ENCODE data around the gene EIF4A2.

Gene EIF4A2

DNA sequence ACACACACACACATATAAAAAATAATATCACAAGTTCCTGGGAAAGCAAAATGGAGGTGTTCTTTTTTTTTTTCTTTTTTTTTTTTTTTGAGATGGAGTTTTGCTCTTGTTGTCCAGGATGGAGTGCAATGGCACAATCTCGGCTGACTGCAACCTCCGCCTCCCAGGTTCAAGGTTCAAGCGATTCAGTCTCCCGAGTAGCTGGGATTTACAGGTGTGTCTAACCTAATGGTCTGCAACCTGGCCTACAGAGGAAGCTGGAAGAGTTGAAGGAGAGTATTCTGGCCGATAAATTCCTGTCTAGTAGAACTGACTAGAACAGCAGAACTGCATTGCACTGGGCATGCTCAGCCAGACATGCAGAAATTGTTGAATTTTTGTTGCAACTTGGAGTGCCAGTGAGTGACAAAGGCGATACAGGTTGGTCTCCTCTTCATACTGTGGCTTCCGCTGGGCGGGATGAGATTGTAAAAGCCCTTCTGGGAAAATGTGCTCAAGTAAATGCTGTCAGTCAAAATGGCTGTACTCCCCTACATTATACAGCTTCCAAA lies 22.4 kb upstream of the EIF4A2 start:
- no peak for DNase-seq (ENCODE audit: low read depth)
- no peak for TF ChIP-seq CTCF (IDR thresholded peaks at IDR 0.05; ENCODE audit: insufficient read depth, low read depth, low read length, missing control alignments)
- no peak overlapping the region for H3K4me3 ChIP-seq (ENCODE audit: low read length)

DNA sequence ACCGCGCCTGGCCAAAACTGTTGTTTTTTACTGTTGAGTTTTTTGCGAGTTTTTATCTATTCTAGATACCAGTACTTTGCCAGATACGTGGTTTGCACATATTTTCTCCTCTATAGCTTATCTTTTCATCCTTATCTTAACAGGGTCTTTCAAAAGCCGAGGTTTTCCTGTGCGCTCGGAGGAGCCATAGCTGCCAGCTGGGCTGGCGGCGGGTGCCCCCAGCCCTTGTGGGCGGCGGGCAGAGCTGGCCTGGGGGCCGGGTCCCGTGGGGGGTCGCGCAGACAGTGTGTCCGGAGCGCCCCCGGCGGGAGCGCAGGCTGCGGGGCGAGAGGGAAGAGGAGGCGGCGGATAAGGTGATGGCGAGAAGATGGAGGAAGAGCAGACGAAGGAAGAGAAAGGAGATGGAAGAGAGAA lies 11.1 kb upstream of the EIF4A2 start:
- DNase-seq (ENCODE audit: low read depth), result no peak
- TF ChIP-seq CTCF (IDR thresholded peaks at IDR 0.05; ENCODE audit: insufficient read depth, low read depth, low read length, missing control alignments), result no peak
- peak overlapping the region; percentile 20 for H3K4me3 ChIP-seq (ENCODE audit: low read length)

DNA sequence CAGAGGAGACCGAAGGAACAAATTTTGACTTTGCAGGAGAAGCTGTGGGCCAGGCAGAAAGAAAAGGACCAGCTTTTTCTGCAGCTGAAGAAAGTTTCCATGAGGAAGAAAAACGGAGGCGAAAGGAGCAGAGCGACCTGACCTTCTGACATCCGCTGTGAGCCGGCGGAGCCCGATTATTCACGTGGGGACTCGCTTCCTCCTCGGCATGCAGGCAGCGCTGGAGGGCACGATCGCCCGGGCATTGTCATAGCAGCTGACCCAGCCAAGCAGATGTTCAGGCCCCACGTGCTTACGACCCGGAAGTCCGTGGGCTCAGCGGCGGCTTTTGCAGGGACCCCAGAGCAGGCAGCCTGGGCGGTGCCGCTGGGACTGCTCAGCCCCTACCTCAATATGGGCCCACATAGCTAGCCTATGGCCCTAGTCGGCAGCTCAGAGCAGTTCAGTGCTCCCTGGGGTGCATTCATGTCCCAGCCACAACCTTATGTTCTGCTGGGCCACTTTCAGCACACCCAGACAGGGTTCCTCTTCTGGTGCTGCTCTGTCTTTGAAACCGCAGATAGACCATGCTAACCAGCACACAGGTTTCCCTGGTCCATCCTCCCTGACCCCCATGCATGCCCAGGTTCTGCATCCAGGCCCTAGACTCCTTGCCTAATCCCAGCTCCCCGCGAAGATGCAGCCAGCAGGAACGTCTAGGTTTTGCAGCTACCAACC lies 10.5 kb upstream of the EIF4A2 start:
- no peak for TF ChIP-seq CTCF (IDR thresholded peaks at IDR 0.05; ENCODE audit: insufficient read depth, low read depth, low read length, missing control alignments)
- H3K4me3 ChIP-seq (ENCODE audit: low read length), result peak overlapping the region; percentile 20
- peak; percentile 52 for DNase-seq (ENCODE audit: low read depth)

- DNase-seq (ENCODE audit: low read depth), result no peak
- TF ChIP-seq CTCF (IDR thresholded peaks at IDR 0.05; ENCODE audit: insufficient read depth, low read depth, low read length, missing control alignments), result no peak
- no peak overlapping the region for H3K4me3 ChIP-seq (ENCODE audit: low read length)
Observed at GRCh38 chr3:186775999-186776398, 7.4 kb upstream of the EIF4A2 start.

GRCh38 chr3:186779204-186779603 lies 4.2 kb upstream of the EIF4A2 start:
- no peak overlapping the region for H3K4me3 ChIP-seq (ENCODE audit: low read length)
- DNase-seq (ENCODE audit: low read depth), result no peak
- no peak for TF ChIP-seq CTCF (IDR thresholded peaks at IDR 0.05; ENCODE audit: insufficient read depth, low read depth, low read length, missing control alignments)

GRCh38 chr3:186782542-186783057 lies 777 bp upstream of the EIF4A2 start:
- H3K4me3 ChIP-seq (ENCODE audit: low read length), result peak overlapping the region; percentile 100
- DNase-seq (ENCODE audit: low read depth), result no peak

More at GRCh38 chr3:186782542-186783057, 777 bp upstream of the EIF4A2 start:
- TF ChIP-seq CTCF (IDR thresholded peaks at IDR 0.05; ENCODE audit: insufficient read depth, low read depth, low read length, missing control alignments), result no peak
